Tibial artery (tissue), 4 donors: Measurements from ENCODE around the gene HMG20A.

Experiments used
- DNase-seq, 2 donors: peaks; one replicate each; pipeline ENCODE4 v3.0.0-alpha.2; 2019
- H3K27ac ChIP-seq, 2 donors: fragments of 200-600 bp; sonication (generic) in 1 of 2; 1 replicate in 1 of 2; 2 replicates in 1 of 2; pipeline ENCODE4 v1.5.1; 2018 to 2019; ENCODE audit warnings: mild to moderate bottlenecking in 1 of 2
- H3K27me3 ChIP-seq, 2 donors: fragments of 200-600 bp; sonication (generic) in 1 of 2; one replicate each; pipeline versions ENCODE4 v1.5.1 to v1.6.0; 2016 to 2019
- H3K36me3 ChIP-seq, 3 donors: fragments of 200-600 bp; sonication (generic) in 2 of 3; one replicate each; pipeline ENCODE4 v1.5.1; 2016 to 2019; ENCODE audit warnings: mild to moderate bottlenecking in 2 of 3
- H3K4me1 ChIP-seq, 4 donors: fragments of 200-600 bp; sonication (generic) in 2 of 4; 1 replicate in 3 of 4; 2 replicates in 1 of 4; pipeline ENCODE4 v1.5.1; 2016 to 2019
- H3K4me3 ChIP-seq, 2 donors: fragments of 200-600 bp; sonication (generic) in 1 of 2; 1 replicate in 1 of 2; 2 replicates in 1 of 2; pipeline ENCODE4 v1.5.1; 2018 to 2019; ENCODE audit warnings: mild to moderate bottlenecking in 2 of 2
- H3K9me3 ChIP-seq, 3 donors: fragments of 200-600 bp; sonication (generic) in 1 of 3; one replicate each; pipeline ENCODE4 v1.5.1; 2016 to 2019
- CTCF ChIP-seq, 2 experiments: fragments of 200-600 bp in 1 of 2; fragments of 450-650 bp in 1 of 2; IDR thresholded peaks; one replicate each; pipeline ENCODE4 v1.5.1; 2017 to 2019; ENCODE audit warnings: antibody characterized with exemption in 2 of 2, mild to moderate bottlenecking in 1 of 2, moderate library complexity in 1 of 2
- intact Hi-C: fragments of 100-400 bp; cut with DNase I; formaldehyde crosslinking; loops from one replicate; pipeline ENCODE4 v1.15.0; 2023; ENCODE audit warnings: low total_unique reads

The HMG20A gene

GRCh38 chr15:77417602-77418001 is 3.1 kb upstream of the HMG20A start:
- intact Hi-C loops, result no loop called here
- no peak for DNase-seq
- H3K4me3 ChIP-seq, result no peak overlapping the region
- no peak for TF ChIP-seq CTCF (IDR thresholded peaks at IDR 0.05)
- no peaks in the 10 kb centered on the region for H3K36me3 ChIP-seq
- no peaks in the 10 kb centered on the region for H3K9me3 ChIP-seq
- no peaks in the 10 kb centered on the region for H3K27me3 ChIP-seq
- peaks cover 0 to 47% (median 23%) of the 10 kb centered on the region in 4 donors for H3K4me1 ChIP-seq
- peak overlapping the region; percentile 93 to 95 for H3K27ac ChIP-seq

DNA sequence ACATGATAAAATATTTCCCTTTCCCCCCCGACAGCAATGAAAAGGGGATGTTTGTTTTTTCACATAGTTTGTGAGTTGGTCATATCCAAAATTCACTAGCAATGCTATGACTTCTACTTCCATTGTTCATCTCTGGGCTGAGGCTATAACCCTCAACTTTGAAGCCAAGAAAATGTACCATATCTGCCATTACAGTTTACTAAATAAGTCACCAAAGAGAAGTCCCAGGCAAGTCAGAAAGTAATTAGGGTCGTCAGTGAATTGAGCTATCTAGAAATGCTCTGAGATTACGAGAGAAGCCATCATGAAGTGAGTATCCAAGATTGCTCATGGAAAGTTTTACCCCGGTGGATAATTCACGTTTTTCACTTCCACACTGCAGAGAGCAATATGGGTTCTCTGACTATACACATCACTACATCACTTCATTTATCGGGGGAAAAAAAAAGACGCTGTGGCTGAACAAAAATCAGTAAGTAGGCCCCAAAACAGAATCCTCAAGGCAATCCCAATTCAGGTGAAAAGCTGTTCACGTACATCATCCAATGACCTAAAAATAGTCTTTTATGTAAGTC is 2.2 kb upstream of the HMG20A start:
- H3K36me3 ChIP-seq, result no peaks in the 10 kb centered on the region
- H3K27ac ChIP-seq, result peak overlapping the region; percentile 93 to 95
- no peak for DNase-seq
- peak overlapping the region; percentile 91 to 96 for H3K4me3 ChIP-seq
- no peak for TF ChIP-seq CTCF (IDR thresholded peaks at IDR 0.05)
- no peaks in the 10 kb centered on the region for H3K9me3 ChIP-seq
- intact Hi-C loops, result no loop called here
- peaks cover 0 to 56% (median 25%) of the 10 kb centered on the region in 4 donors for H3K4me1 ChIP-seq
- no peaks in the 10 kb centered on the region for H3K27me3 ChIP-seq

GRCh38 chr15:77418966-77419835 is 1.5 kb upstream of the HMG20A start:
- no peaks in the 10 kb centered on the region for H3K9me3 ChIP-seq
- no peaks in the 10 kb centered on the region for H3K36me3 ChIP-seq
- peak overlapping the region; percentile 93 to 95 for H3K27ac ChIP-seq
- H3K4me1 ChIP-seq, result peaks cover 0 to 56% (median 25%) of the 10 kb centered on the region in 4 donors
- DNase-seq, result peak; percentile 22 to 68
- intact Hi-C loops, result no loop called here
- peak overlapping the region; percentile 91 to 96 for H3K4me3 ChIP-seq
- no peaks in the 10 kb centered on the region for H3K27me3 ChIP-seq
- no peak for TF ChIP-seq CTCF (IDR thresholded peaks at IDR 0.05)

DNA sequence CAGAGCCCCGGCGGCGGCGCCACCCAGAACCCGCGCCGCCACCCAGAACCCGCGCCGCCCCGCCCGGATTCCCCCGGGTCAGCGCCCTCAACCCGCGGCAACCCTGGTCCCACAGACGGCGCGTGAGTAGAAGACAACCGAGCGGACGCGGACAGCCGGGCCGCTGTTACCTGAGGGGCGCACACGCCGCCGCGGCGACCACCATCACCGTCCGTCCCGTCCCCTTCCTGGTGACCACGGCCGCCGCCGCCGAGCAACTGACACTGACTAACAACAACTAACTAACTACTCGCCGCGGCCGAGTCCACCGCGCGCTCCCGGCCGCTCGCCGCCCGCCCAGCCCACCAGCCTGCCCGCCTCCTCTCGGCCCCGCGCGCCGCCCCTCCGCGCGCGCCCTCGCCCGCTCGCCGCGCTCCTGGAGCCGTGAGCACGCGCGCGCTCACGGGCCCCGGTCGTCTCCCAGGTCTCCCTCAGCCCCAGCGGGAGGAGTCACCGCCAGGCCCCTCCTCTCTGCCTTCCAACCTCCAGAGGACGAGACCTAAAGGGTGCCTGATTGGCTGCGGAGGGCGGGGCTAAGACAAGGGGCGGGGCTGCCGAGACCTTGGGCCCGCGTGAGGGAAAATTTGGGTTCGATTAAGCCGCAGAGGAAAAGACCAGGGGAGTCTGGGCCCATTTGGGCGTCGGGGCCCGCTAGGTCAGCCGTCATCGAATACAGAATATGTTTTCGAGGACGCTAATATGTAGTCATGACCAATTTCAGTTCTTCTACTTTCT is 665 bp upstream of the HMG20A start, which contains the start of gene PEAK1:
Gene PEAK1, minus strand, starts transcription at position 269 of the 774 bp plus-strand sequence. CDS start 238,178 bp downstream, outside the sequence.
- Histone ChIP-seq H3K9me3 (no peaks in the 10 kb centered on the region), H3K36me3 (no peaks in the 10 kb centered on the region), H3K27me3 (no peaks in the 10 kb centered on the region), H3K4me3 (peak within 1 kb of the TSS; percentile 91 to 96), H3K27ac (peak within 1 kb of the TSS; percentile 93 to 95), H3K4me1 (peaks cover 0 to 56% (median 28%) of the 10 kb centered on the region in 4 donors)
- TF ChIP-seq CTCF (IDR thresholded peaks at IDR 0.05), result no peak
- peak; percentile 100 for DNase-seq
- intact Hi-C loops, result loop anchor here (10.0 kb wide), 1 partner anchor 75 kb away; no protein-coding TSS in a partner anchor

- no peaks in the 10 kb centered on the region for H3K9me3 ChIP-seq
- peak overlapping the region; percentile 91 to 96 for H3K4me3 ChIP-seq
- peak overlapping the region; percentile 90 to 95 for H3K27ac ChIP-seq
- no peaks in the 10 kb centered on the region for H3K36me3 ChIP-seq
- H3K4me1 ChIP-seq, result peaks cover 0 to 48% (median 25%) of the 10 kb centered on the region in 4 donors
- TF ChIP-seq CTCF (IDR thresholded peaks at IDR 0.05), result no peak
- DNase-seq, result no peak
- intact Hi-C loops, result loop anchor here (10.0 kb wide), 1 partner anchor 73 kb away; no protein-coding TSS in a partner anchor
- H3K27me3 ChIP-seq, result no peaks in the 10 kb centered on the region
Measured at GRCh38 chr15:77421370-77421700, 647 bp downstream of the HMG20A start.
